IMR-90 (cell line): ENCODE data around the gene AZU1. TPM values are rescaled to one million over a fixed set of nuclear protein-coding genes. Genes with fewer than 3 reads are reported as not detected.
"Not testable (repeated sequence)": the region's sequence is repeated elsewhere in the genome, so short reads cannot be mapped to it uniquely, and the experiment has no call there.

Experiments used
- ATAC-seq: fragments of 200-7000 bp; cut with Tn5 transposase; 2 replicates; pipeline ENCODE4 v1.9.1; 2020; ENCODE audit warnings: low read depth, mild to moderate bottlenecking, moderate library complexity
- BruUV-seq: library from RNA; stranded (reverse); fragments of 400-500 nt; replicated peaks from 2 replicates; lab custom pipeline; 2021; lab: Mats Ljungman, UMichigan
- CTCF ChIA-PET: fragments of 300-600 bp; formaldehyde crosslinking; extraction: SDS; loops from one replicate; lab custom pipeline; 2021; ENCODE audit warnings: antibody characterized with exemption; lab: Yijun Ruan, JAX
- POLR2A ChIA-PET: fragments of 300-600 bp; sonication (Branson Sonifier 250); formaldehyde crosslinking; loops from one replicate; lab custom pipeline; 2022; ENCODE audit warnings: antibody characterized with exemption; ENCODE audit not compliant: unreplicated experiment; lab: Charles Lee
- DNase-seq: peaks from one replicate; pipeline ENCODE4 v3.0.0; 2013
- H2AFZ ChIP-seq: replicated peaks from 2 replicates; pipeline ENCODE3; 2013; ENCODE audit warnings: low read length, mild to moderate bottlenecking; ENCODE audit not compliant: poor library complexity
- H2AK5ac ChIP-seq: 2 replicates; pipeline ENCODE4 v1.6.1; 2013; ENCODE audit warnings: low read depth, low read length, inconsistent platforms
- H2AK9ac ChIP-seq: replicated peaks from 2 replicates; pipeline ENCODE3; 2013; ENCODE audit warnings: mild to moderate bottlenecking, low read depth, low read length, moderate library complexity; ENCODE audit not compliant: poor library complexity
- H2BK120ac ChIP-seq: 2 replicates; pipeline ENCODE4 v1.6.1; 2013; ENCODE audit warnings: low read depth, low read length, inconsistent platforms
- H2BK15ac ChIP-seq: 3 replicates; pipeline ENCODE4 v1.6.1; 2013; ENCODE audit warnings: low read depth, low read length, inconsistent platforms
- H2BK20ac ChIP-seq: 2 replicates; pipeline ENCODE4 v1.6.1; 2013; ENCODE audit warnings: low read depth, mild to moderate bottlenecking, inconsistent platforms, low read length, moderate library complexity
- H2BK5ac ChIP-seq: 2 replicates; pipeline ENCODE4 v1.6.1; 2013; ENCODE audit warnings: mild to moderate bottlenecking, low read depth, low read length, inconsistent platforms; ENCODE audit not compliant: poor library complexity, severe bottlenecking
- H3K14ac ChIP-seq: replicated peaks from 2 replicates; pipeline ENCODE4 v1.6.1; 2013; ENCODE audit warnings: low read depth, low read length, inconsistent platforms
- H3K18ac ChIP-seq: 2 replicates; pipeline ENCODE4 v1.6.1; 2013; ENCODE audit warnings: low read depth, low read length, control low read depth
- H3K23ac ChIP-seq: 2 replicates; pipeline ENCODE4 v1.6.1; 2013; ENCODE audit warnings: low read depth, low read length, inconsistent platforms
- H3K27ac ChIP-seq: 2 replicates; pipeline ENCODE4 v1.5.1; 2013; ENCODE audit warnings: mild to moderate bottlenecking, control low read depth, low read length; ENCODE audit not compliant: insufficient read depth
- H3K27me3 ChIP-seq: 2 replicates; pipeline ENCODE4 v1.6.1; 2013; ENCODE audit warnings: low read length; ENCODE audit not compliant: control insufficient read depth, insufficient read depth
- H3K36me3 ChIP-seq: 2 replicates; pipeline ENCODE4 v1.6.1; 2013; ENCODE audit warnings: low read length, mixed read lengths; ENCODE audit not compliant: control insufficient read depth, insufficient read depth
- H3K4ac ChIP-seq: 2 replicates; pipeline ENCODE4 v1.6.1; 2013; ENCODE audit warnings: low read depth, low read length, inconsistent platforms
- H3K4me1 ChIP-seq: 2 replicates; pipeline ENCODE4 v1.6.1; 2013; ENCODE audit warnings: low read length, mixed read lengths; ENCODE audit not compliant: control insufficient read depth, insufficient read depth
- H3K4me2 ChIP-seq: 2 replicates; pipeline ENCODE4 v1.6.1; 2013; ENCODE audit warnings: low read depth, mild to moderate bottlenecking, control low read depth, low read length, moderate library complexity
- H3K4me3 ChIP-seq: 2 replicates; pipeline ENCODE4 v1.5.1; 2013; ENCODE audit warnings: low read depth, mild to moderate bottlenecking, control low read depth, low read length, moderate library complexity; ENCODE audit not compliant: insufficient read depth
- H3K56ac ChIP-seq: 2 replicates; pipeline ENCODE4 v1.6.1; 2013; ENCODE audit warnings: low read length, inconsistent platforms; ENCODE audit not compliant: insufficient read depth; ENCODE audit errors: extremely low read depth
- H3K79me1 ChIP-seq, 2 experiments: 2 replicates each; pipeline ENCODE4 v1.6.1; 2013; ENCODE audit warnings: low read length in 2 of 2, inconsistent platforms in 1 of 2, low read depth in 1 of 2
- H3K9ac ChIP-seq: 2 replicates; pipeline ENCODE4 v1.6.1; 2013; ENCODE audit warnings: low read depth, low read length, control low read depth
- H3K9me1 ChIP-seq: 2 replicates; pipeline ENCODE4 v1.6.1; 2013; ENCODE audit warnings: low read length, inconsistent platforms; ENCODE audit not compliant: insufficient read depth
- H3K9me3 ChIP-seq: 2 replicates; pipeline ENCODE4 v1.6.1; 2013; ENCODE audit warnings: low read length; ENCODE audit not compliant: control insufficient read depth, insufficient read depth
- H4K20me1 ChIP-seq: 2 replicates; pipeline ENCODE4 v1.6.1; 2013; ENCODE audit warnings: low read length, inconsistent platforms; ENCODE audit not compliant: insufficient read depth
- H4K5ac ChIP-seq: 2 replicates; pipeline ENCODE4 v1.6.1; 2013; ENCODE audit warnings: mild to moderate bottlenecking, low read depth, low read length, control low read depth
- H4K8ac ChIP-seq, 2 experiments: 2 replicates each; pipeline ENCODE4 v1.6.1; 2013; ENCODE audit warnings: low read depth in 2 of 2, low read length in 2 of 2, control low read depth in 1 of 2, inconsistent platforms in 1 of 2
- H4K91ac ChIP-seq: 2 replicates; pipeline ENCODE4 v1.6.1; 2013; ENCODE audit warnings: low read depth, low read length, inconsistent platforms; ENCODE audit not compliant: insufficient read depth
- WGBS, 2 experiments: methylation state at CpG; one replicate each; pipeline versions ENCODE4 v1.1.5 to v1.1.7; 2013; ENCODE audit warnings: missing lambda C conversion rate in 2 of 2; ENCODE audit not compliant: insufficient read length in 1 of 2; ENCODE audit errors: extremely low coverage in 2 of 2; 5-methylcytosine and 5-hydroxymethylcytosine counted together
- dilution Hi-C: fragments of 300-500 bp; cut with HindIII; formaldehyde crosslinking; loops from one replicate; pipeline ENCODE4 v1.14.3; 2018; ENCODE audit warnings: low sequenced_read_pairs; ENCODE audit not compliant: unreplicated experiment
- in situ Hi-C: fragments of 300-500 bp; cut with MboI; formaldehyde crosslinking; loops from 3 replicates; pipeline ENCODE4 v1.14.3; 2019; ENCODE audit warnings: low sequenced_read_pairs, inconsistent platforms, mixed read lengths
- intact Hi-C: fragments of 100-400 bp; cut with micrococcal nuclease; formaldehyde crosslinking; loops from 2 replicates; pipeline ENCODE4 v1.10.0; 2022
- polyA plus RNA-seq, 3 experiments: library from polyadenylated mRNA; depleted of rRNA; stranded (reverse); fragments of >200 nt; gene quantifications; 2 replicates each; pipeline ENCODE4 v1.2.3, GENCODE V29; 2012; ENCODE audit warnings: low replicate concordance in 1 of 3
- total RNA-seq: library from RNA; depleted of rRNA; stranded (reverse); fragments of >200 nt; gene quantifications from 2 replicates; pipeline ENCODE4 v1.2.3, GENCODE V29; 2012

Gene AZU1
- total and polyA plus RNA-seq, 2 of the 4 experiments (the other 2 are of a cell fraction): 0.12 TPM; not detected in 1

- no CpG with 5 or more reads among the region's 5 CpGs for WGBS, 2 experiments
- H3K27ac ChIP-seq, H2BK120ac ChIP-seq, H3K9me3 ChIP-seq, H3K9me1 ChIP-seq, H4K91ac ChIP-seq, H2AK5ac ChIP-seq, intact Hi-C loops, H3K79me1 ChIP-seq, H3K18ac ChIP-seq, H3K36me3 ChIP-seq, H3K4me3 ChIP-seq, dilution Hi-C loops, H2AFZ ChIP-seq, H2BK5ac ChIP-seq, DNase-seq, H3K4ac ChIP-seq, H2BK15ac ChIP-seq, H3K4me1 ChIP-seq, in situ Hi-C loops, H3K4me2 ChIP-seq, H3K9ac ChIP-seq, H3K14ac ChIP-seq, H2BK20ac ChIP-seq, H4K8ac ChIP-seq, H2AK9ac ChIP-seq, H4K5ac ChIP-seq, H3K27me3 ChIP-seq, H4K20me1 ChIP-seq, ATAC-seq, H3K23ac ChIP-seq, BruUV-seq, H3K56ac ChIP-seq: not testable (repeated sequence)
- POLR2A ChIA-PET: interaction anchor here (0.6 kb wide), 1 partner anchor 35 kb away, joined by 3 read pairs; no protein-coding TSS in a partner anchor
- CTCF ChIA-PET: interaction anchor here (0.6 kb wide), 1 partner anchor 34 kb away, joined by 5 read pairs; no protein-coding TSS in a partner anchor
Observed at GRCh38 chr19:820212-820611, 7.4 kb upstream of the AZU1 start.
